HEK293 (cell line): Measurements from ENCODE around the gene GNG3.

Experiments used
- REST ChIP-seq: fragments of 450-650 bp; formaldehyde crosslinking; IDR thresholded peaks from 2 replicates; pipeline ENCODE4 v1.5.1; 2016; ENCODE audit warnings: missing biosample characterization, missing genetic modification characterization
- ZFP37 ChIP-seq: fragments of 450-650 bp; formaldehyde crosslinking; IDR thresholded peaks from 2 replicates; pipeline ENCODE4 v1.5.1; 2016; ENCODE audit warnings: missing biosample characterization, missing genetic modification characterization
- ZNF239 ChIP-seq: fragments of 450-650 bp; formaldehyde crosslinking; IDR thresholded peaks from 2 replicates; pipeline ENCODE4 v1.5.1; 2016; ENCODE audit warnings: missing biosample characterization, missing genetic modification characterization
- ZNF24 ChIP-seq: fragments of 450-650 bp; formaldehyde crosslinking; IDR thresholded peaks from 2 replicates; pipeline ENCODE4 v1.5.1; 2016; ENCODE audit warnings: missing biosample characterization, missing genetic modification characterization
- TF ChIP-seq, protein P1 (sequence below): fragments of 450-650 bp; formaldehyde crosslinking; IDR thresholded peaks from 2 replicates; pipeline ENCODE4 v1.5.1; 2016; ENCODE audit warnings: missing biosample characterization, missing genetic modification characterization

DNA sequence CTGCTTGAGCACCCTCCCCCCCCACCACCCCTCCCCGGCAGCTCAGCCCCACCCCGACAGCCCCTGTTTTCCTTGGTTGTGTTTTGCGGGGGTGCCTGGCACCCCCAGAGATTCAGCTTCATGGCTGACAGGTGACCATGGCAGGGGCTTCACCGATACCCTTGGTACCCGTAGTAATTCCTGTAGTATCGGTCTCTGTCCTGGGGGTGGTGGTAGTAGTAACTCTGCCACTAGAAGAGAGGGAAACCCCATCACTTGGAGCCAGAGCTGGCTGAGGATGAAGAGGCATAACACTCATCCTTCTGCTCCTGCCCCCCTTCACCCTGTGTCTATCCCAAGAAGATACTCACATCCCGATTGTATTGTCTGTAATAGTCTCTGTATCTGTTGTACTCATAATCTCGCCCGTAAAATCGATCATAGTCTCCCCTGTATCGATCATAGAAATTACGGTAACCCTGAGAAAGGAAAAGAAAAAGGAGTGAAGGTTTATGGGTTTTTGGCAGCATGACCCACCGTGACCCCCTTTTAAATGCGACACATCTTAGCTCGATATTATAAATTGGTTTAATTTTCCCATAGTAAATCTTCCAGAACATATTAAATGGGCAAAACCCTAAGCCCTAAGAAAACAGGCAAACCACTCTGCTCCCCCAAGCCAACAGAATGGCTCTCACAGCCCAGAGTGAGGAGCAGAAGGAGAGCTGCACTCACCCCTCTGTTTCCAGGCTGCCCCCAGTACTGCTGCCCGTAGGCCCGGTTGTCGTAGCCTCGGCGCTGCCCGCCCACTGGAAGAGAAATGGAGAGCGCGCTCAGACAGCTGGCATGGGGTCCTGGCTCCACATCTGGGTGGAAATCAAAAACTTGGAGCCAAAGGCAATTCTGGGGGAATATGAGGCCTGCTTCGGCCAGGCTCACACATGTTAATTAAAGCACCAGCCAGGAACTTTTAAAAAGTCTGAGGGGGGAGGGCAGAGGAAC, 8.0 kb downstream of the GNG3 start:
- no peak for TF ChIP-seq ZNF239 (tag by site-specific recombination)
- no peak for TF ChIP-seq ZFP37 (tag by site-specific recombination)
- TF ChIP-seq, protein P1, sequence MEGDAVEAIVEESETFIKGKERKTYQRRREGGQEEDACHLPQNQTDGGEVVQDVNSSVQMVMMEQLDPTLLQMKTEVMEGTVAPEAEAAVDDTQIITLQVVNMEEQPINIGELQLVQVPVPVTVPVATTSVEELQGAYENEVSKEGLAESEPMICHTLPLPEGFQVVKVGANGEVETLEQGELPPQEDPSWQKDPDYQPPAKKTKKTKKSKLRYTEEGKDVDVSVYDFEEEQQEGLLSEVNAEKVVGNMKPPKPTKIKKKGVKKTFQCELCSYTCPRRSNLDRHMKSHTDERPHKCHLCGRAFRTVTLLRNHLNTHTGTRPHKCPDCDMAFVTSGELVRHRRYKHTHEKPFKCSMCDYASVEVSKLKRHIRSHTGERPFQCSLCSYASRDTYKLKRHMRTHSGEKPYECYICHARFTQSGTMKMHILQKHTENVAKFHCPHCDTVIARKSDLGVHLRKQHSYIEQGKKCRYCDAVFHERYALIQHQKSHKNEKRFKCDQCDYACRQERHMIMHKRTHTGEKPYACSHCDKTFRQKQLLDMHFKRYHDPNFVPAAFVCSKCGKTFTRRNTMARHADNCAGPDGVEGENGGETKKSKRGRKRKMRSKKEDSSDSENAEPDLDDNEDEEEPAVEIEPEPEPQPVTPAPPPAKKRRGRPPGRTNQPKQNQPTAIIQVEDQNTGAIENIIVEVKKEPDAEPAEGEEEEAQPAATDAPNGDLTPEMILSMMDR (tag by site-specific recombination), result no peak
- TF ChIP-seq REST, result no peak
- no peak for TF ChIP-seq ZNF24 (tag by site-specific recombination)
